EH (cell line): ENCODE data around the gene MRPL32.

ENCODE experiments used
- DNase-seq: peaks from one replicate; pipeline ENCODE4 v3.0.0-alpha.2; 2015; ENCODE audit warnings: low read depth

MRPL32 gene

DNA sequence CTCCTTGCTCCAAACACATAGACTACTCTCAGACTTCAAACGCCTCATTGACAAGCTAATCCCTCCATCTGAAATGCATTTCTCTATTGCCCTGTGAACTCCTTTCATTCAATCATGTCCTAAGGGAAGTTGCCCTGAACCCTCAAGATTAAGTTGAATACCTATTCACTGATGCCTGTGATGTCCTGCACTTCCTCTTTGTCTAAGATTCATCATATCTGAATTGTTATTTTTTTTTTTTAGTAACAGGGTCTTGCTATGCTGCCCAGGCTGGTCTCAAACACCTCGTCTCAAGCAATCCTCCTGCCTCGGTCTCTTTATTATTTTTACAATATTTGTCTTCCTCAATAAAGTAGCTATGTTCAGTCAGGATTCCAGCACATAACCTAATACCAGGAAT, 3.4 kb upstream of the MRPL32 start:
- DNase-seq, result no peak

DNA sequence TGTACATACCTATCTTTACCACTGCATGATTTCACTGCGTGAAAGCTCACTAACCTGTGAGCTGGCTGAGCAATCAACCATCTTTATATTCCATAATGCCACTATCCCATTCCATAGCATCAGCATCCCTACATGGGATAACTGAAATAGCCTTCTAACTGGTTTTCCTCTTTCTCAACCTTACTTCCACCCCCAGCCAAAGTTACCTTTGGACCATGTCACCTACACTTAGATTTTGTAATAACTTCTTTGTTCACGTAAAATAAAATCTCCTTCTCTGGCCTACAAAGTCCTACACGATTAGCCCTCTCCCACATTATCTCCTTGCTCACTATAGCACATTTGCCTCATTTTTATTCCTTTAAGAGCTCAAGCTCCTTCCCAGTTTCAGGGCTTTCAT, 2.7 kb upstream of the MRPL32 start:
- no peak for DNase-seq

DNA sequence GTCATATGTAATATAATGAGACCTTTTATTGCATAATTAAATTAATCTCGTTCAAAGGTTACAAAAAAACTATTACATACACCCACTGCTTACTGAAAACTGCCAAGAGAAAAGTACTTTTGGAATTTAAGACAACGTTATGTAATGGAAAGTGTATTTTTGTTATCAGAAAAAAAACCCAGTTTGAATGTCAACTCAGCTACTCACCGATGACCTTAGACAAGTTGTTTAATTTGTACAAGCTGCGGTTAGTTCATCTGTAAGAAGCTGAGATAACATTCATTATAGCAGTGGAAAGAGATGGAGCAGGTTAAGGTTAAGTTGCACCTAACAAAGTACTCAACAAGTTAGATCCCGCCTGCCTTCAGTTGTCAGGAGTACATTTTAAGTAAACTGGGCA, 1.3 kb upstream of the MRPL32 start:
- DNase-seq, result peak; percentile 22

DNA sequence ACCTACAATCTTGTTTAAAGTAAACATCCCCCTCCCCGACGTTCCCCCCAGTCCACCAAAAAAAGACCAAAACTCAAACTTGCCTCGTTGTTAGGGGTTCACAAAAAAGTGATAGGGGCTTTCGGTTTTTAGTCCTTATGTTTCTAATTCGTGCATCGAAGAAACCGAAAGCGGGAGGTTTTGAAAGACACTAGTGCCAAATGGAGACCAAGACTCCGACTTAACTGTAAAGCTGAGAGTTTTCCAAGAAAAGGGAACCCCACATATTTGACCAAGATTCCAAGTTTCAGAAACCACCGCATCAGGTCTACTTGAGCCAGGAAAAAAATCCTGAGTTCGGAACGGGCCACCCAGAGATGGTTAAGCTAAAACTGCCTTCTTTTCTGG, 736 bp upstream of the MRPL32 start:
- peak; percentile 33 for DNase-seq

DNA sequence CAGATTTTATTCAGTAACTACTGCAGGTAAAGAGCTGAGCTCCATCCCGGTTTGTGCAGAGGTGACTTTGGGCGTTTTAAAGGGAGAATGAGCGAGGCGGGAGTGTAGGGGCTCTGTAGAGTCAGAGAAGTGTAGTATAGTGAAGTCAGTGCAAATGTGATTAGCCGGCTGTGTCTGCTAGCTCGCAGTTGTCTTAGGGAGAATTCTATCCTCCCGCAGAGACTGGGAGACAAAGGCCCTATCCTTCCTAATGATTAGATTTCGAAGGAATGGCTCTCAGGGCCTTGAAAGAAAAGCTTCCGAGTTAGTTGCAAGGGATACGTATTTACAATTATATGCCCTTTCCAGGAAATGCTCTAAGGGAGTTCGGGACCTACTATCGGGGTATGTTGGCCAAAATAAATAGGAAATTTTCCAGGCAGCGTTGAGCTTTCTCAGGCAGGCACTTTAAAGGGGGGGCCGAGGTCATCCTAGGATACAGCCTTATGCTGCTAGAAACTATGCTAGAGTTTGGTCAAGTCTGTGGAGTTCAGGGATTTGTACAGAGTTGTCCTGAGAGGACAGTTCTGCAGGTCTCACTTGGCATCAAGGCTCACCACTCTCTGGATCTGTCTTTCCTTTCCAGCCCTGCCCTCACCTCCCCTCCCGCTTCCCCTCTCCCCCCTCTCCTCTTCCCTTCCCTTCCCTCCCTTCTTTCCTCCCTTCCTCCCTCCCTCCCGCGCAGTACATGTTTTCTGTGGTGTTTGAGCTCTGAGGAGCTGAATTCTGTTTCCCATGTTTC, 825 bp downstream of the MRPL32 start:
- DNase-seq, result peak; percentile 53

DNA sequence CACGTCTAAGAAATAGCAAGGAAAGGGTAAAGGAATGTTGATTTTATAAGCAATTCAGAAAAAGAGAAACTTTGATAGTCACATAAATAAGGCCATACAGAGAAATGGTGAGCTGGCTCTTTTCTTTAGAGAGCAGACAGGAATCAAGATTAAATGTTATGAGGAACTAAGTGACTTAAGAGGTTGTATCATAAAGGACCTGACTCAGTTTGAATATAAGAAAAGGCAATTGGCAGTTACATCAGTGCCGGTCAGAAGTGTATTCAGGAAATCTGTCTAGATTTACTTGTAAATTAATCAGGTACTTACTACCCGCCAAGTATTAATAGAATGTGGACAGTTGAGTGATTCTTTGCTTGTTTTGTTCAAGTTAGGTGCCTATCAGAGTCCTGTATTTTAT, 2.1 kb downstream of the MRPL32 start:
- no peak for DNase-seq

DNA sequence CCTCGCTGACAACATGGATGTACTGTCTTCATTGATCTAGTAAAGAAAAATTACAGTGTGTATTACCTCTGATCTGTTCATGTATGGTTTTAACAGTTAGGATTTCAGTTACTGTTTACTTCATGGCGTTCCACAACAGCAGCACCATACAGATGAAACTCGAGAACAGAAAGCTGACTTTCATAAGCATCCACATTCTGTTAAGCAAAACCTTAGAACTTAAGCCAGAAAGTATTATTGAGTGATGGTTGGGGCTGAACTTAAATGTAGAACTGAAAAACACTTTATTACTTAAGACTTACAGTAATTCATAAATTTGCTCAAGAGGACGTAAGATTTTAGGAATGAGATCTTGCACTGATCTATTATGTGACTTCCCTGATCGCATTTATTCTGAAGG, 3.7 kb downstream of the MRPL32 start:
- DNase-seq, result no peak

DNA sequence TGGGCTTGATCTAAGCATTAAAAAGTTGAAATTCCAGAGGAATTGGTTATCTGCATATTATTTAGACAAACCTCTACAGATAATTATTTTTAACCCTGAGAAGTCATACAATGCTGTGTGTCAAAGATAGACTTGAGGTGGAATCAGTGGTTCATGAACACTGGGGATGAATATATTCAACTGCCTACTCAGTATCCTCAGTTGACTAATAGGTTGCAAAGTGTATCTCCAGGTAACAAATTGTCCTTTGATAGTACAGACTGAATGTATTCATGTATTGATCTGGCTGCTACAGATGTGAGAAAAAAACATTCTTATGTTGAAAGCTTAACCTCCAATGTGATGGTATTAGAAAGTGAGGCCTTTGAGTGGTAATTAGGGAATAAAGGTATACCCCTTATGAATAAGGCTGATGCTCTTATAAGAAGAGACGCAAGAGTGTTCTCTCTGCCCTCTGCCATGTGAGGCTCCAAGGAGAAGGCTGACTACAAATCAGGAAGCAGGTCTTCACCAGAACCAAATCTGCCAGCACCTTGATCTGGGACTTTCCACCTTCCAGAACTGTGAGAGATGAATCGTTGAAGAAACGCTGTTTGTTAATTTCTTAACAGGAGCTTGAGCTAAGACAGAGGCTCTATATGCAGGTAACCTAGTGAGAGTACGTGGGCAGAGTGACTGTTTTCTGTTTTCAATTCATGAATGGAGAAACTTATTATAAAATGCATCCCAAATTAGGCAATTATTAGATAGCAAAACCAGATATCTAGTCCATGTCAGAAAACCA, 7.5 kb downstream of the MRPL32 start:
- DNase-seq, result no peak

DNA sequence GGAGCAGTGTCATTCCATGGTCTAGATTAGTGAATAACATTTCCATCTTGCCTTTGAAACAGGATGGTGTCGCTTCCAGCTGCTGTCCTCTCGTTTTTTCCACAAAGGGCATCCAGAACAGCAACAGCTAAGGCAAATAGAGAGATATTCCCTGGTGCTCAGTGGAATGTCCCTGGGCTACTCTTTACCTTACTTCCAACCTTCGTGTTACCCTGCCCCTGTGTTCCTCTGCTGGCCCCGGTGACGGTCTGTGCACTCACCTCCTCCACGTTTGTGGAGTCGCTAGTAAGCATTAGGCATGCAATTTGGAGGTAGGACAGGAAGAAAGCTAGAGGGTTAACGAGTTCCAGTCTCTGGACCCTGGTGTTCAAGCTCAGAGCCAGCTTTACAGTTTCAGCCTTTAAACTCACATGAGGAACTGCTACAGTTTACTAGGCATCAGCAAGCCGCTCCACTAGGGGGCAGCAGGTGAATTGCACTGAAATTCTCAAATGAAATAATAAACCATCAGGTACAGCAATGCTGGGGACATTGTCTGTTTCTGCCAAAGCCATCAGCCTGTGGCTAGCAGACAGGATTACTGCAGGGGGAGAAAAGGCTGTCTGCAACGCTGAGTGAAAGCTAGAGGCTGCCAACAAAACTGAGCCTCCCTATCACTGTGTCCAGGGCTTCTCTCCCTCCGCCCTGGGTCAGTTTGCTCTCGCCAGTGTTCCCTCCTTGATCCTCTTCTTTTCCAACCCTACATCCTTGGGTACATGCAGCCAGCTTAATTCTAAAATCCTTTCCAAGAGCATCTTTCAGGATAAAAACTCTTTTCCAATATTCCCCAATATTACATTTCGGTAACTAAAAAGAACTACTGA, 9.0 kb downstream of the MRPL32 start:
- DNase-seq, result peak; percentile 74

DNA sequence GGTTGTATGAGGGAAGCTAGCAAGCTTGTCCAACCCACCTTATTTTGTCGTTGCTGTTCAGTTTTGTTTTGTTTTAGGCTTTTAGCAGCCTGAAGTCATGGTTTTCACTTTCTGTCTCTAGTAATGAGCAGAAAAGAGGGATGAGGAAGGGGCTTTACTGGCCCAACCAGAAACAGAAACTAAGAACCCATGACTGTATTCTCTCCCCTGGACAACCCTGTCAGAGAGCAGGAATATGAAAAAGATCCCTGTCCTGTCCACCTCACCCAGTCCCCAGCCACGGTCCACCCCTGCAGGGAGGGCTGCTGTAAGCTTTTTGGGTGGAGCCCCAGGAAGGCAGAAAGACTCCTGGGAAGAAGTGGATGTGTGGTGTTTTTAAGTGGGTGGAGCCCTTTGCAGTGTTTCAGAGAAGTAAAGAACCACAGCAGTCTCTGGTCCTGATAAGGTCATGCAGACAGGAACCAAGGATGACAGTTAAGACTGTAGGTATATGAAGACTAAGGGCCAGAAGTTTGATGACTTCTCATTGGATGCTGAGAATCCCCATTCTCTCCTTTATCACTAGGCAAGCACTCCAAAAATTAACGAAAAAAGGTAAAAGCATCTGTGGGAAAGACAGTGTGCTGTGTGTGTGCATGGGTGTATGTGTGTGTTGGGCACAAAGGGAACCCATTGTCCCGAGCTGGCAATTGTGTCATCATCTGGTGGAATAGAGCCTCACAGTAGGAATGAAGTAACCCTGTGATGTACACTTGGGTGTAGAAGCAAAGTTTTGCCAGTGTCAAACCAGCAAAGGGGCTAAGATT, 13.8 kb downstream of the MRPL32 start:
- DNase-seq, result peak; percentile 36

DNA sequence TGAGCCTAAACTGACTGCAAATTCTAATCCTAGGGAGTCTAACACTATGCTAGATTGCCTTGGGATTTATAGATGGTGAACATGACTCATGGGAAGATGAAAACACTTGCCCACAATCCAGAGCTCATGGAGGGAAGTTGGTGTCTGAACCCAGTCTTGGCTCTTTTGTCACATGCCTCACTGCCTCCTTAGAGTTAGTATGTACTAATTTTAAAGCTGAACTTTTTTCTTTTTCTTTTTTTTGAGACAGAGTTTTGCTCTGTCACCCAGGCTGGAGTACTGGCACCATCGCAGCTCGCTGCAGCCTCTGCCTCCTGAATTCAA, 14.4 kb downstream of the MRPL32 start:
- peak; percentile 45 for DNase-seq

DNA sequence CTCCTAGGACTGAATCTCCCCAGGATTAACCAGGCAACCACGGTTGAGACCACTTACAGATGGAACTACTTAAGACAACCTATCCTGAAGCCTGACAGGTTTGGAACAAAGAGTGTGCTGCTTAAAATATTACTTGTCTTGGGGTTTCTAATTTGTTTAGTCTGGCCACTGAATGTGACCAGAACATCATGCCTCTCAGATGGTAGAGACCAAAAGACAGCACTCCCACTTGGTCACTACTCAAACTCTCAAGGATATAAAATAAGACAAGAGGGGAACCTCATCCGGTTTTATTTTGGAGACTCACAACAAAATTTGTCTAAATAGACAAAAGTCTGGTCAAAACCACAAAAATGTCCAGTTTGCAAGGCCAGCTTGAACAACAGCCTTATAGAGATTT, 15.3 kb downstream of the MRPL32 start:
- DNase-seq, result peak; percentile 54

DNA sequence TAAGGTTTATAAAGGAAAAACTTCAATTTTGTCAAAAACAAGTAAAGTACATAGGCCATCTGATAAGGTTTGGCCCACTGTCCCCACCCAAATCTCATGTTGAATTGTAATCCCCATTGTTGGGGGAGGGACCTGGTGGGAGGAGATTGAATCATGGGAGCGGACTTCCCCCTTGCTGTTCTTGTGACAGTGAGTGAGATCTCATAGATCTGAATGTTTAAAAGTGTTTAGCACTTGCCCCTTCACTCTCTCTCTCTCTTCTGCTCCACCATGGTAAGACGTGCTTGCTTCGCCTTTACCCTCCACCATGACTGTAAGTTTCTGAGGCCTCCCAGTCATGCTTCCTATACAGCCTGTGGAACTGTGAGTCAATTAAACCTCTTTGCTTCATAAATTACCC, 18.2 kb downstream of the MRPL32 start:
- no peak for DNase-seq

DNA sequence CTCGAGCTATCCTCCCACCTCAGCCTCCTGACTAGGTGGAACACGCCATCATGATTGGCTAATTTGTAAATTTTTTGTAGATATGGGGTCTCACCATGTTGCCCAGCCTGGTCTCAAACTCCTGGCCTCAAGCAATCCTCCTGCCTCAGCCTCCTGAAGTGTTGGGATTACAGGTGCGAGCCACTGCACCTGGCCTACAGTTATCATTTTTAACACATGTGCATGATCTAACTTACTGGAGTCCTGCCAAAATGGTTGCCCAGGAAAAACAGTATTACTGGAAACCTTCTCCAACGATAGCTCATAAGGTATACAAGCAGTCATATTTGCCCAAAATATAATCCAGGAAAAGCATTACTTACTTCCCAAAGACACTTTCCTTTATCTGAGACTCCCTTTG, 20.2 kb downstream of the MRPL32 start:
- no peak for DNase-seq

DNA sequence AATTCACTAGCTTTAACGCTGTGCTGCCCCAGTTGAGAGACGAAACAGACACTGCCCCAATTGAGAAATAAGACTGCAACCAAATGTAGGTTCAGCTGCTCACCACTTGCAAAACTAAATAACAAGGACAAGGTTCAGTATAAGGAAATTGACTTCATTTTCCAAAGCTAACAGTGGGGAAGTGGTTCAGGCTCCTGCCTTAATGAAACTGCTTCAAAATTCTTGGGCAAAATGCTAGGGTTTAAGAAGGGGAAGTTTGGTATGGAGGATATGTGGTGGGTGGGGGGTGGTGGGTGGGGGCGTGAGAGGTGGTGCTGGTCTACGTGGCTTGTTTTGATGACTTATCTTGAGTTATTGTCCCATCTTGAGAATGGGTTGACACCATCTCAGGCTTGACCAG, 21.8 kb downstream of the MRPL32 start:
- DNase-seq, result no peak

DNA sequence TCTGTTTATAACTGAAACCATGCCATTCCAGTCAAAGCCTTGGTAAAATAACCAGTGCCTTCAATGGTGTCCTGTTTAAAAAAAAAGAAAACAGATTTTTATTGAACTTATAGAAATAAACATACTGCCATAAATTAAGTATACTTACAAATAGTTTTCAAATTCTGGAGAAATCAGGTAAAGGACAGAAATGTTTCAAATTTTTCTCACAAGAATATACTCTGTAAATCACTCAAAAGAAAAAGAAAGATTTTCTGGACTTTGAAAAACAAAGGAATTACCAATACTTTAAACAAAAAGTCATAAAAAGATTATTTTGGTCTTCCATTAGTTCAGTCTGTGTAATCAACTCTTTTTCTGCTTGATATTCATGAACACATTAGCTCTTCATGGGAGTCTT, 23.9 kb downstream of the MRPL32 start:
- no peak for DNase-seq

DNA sequence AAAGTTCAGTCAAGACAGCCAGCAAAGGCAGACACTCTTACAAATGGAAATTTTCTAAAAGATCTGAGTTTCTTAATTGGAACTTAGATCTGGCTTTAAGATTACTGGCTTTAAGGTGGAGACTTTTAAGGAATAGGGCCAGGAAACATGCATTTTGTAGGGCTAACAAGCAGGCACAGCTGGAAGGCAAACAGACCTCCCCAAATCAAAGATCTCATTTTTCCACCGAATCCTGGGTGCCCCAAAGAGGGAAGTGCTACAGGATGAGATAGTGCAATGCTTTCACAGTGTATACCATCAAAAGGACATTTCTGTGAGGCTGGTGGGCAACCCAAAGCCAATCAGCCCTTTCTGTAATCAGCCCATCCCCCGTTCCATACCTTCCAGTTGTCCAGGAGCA, 27.4 kb downstream of the MRPL32 start:
- no peak for DNase-seq

DNA sequence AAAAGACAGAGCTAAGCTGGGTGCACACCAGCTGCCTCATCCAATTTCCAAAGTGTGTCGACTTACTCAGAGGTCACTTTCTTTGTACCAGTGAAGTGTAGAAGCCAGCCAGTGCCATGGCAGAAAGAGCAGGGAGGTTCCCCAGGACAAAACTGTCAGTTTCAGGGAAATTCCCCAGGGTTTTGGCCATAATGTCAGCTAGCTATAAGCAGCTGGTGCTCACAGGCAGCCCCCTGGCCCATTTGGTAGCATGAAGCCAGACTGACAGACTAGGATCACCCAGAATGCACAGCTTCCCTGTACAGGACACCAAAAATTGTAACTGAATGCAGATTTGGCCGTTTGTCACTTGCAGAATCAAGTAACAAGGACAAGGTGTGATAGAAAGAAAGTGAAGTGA, 28.6 kb downstream of the MRPL32 start:
- no peak for DNase-seq

DNA sequence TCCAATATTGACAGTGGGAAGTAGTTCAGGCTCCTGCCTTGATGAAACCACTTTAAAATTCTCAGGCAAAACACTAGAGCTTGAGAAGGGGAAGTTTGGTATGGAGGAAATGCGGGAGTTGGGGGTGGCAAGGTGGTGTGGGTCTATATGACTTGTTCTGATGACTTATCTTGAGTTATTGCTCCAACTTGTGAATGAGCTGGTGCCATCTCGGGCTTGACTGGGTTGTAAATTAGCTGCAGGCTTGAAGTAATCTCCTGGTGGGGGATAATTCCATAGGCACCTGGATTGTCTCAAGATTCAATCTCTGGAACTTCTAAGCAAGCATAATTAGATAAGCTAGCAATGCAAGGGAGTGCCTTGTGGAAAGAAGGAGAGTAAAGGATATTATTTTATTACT, 29.0 kb downstream of the MRPL32 start:
- no peak for DNase-seq

DNA sequence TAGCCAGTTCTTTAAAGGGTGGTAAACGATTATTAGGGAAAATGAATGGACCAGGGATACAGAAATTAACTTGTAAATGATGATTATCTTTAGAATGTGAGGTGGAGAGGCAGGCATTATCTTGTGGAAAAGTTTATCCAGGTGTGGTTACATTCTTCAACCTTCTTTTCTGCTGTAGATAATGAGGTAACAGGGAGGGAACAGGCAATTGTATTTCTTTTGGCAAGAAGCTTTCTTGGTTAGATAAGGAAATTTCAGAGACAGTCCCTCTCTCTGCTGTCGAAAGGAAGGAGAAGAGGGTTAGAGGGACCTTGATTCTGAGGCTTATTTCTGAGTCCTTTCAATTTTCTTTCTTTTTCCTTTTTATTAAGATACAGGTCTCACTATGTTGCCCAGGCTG, 32.1 kb downstream of the MRPL32 start:
- no peak for DNase-seq

DNA sequence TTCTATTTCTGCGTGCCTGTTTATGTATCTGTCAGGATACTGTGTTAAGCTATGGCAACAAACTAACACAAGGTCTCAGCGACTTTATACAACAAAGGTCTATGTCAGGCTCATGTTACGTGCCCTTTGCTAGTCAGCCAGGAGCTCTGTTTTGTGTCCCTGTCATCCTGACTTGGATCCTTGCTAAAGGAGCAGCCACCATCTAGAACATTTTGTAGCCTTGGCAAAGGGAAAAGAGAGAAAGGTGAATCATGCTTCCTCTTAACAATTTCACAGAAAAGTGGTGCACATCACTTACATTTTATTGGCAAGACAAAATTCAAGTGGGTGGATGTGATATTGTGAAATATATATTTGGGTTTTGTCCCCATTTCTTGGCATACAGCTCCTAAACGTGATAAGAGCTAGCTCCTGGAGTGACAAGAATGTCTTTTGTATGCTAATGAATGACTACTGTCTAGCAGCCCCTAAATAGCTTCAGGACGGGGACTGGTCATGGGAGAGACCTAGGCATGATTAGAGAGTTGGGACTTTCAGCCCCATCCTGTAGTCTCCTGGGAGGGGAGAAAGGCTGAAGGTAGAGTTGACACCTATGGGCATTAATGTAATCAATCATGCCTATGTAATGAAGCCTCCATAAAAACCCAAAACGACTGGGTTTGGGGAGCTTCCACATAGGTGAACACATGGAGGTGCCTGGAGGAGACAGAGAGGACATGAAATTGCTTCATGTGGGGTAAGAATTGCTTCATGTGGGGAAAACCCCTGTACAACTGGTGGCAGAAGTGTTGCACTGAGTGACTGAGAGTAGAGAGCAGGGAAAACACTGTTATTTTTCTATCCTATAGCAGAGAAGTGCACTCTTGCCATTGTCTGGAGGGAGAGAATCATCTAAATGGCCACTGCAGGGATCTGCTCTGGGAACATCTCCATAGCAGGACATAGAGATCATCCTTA, 33.0 kb downstream of the MRPL32 start:
- DNase-seq, result no peak
